HCT116 (cell line): Measurements from ENCODE around the gene ZNF502.

Source experiments
- CEBPB ChIP-seq: IDR thresholded peaks from 2 replicates; pipeline ENCODE4 v1.6.1; 2012; ENCODE audit warnings: low read depth
- CTCF ChIP-seq, 3 experiments: fragments of 200-600 bp in 1 of 3; sonication (generic) in 1 of 3; IDR thresholded peaks in 2 of 3; conservative IDR thresholded peaks in 1 of 3; 2 replicates each; pipeline ENCODE4 v1.5.1; 2012 to 2017; ENCODE audit warnings: low read depth in 2 of 3, low read length in 2 of 3, antibody characterized with exemption in 1 of 3, borderline replicate concordance in 1 of 3, control low read depth in 1 of 3, mild to moderate bottlenecking in 1 of 3, mixed read lengths in 1 of 3, mixed run types in 1 of 3, moderate library complexity in 1 of 3; ENCODE audit not compliant: insufficient read depth in 1 of 3
- EZH2 ChIP-seq: fragments of 200-600 bp; sonication (generic); IDR thresholded peaks from 2 replicates; pipeline ENCODE4 v1.6.1; 2017; ENCODE audit warnings: antibody characterized with exemption, mixed run types
- FOSL1 ChIP-seq: IDR thresholded peaks from 2 replicates; pipeline ENCODE4 v1.6.1; 2012; ENCODE audit warnings: low read depth
- POLR2A ChIP-seq: IDR thresholded peaks from 2 replicates; pipeline ENCODE4 v1.7.0; 2011; ENCODE audit warnings: borderline replicate concordance; ENCODE audit not compliant: insufficient read depth, insufficient read length; ENCODE audit errors: extremely low read depth
- POLR2AphosphoS5 ChIP-seq: IDR thresholded peaks from 2 replicates; pipeline ENCODE4 v1.6.1; 2011; ENCODE audit warnings: mild to moderate bottlenecking, low read depth, low read length, moderate library complexity
- REST ChIP-seq: IDR thresholded peaks from 2 replicates; pipeline ENCODE4 v1.6.1; 2012; ENCODE audit warnings: low read depth
- TF ChIP-seq, protein P1 (sequence below): IDR thresholded peaks from 2 replicates; pipeline ENCODE4 v1.6.1; 2012

DNA sequence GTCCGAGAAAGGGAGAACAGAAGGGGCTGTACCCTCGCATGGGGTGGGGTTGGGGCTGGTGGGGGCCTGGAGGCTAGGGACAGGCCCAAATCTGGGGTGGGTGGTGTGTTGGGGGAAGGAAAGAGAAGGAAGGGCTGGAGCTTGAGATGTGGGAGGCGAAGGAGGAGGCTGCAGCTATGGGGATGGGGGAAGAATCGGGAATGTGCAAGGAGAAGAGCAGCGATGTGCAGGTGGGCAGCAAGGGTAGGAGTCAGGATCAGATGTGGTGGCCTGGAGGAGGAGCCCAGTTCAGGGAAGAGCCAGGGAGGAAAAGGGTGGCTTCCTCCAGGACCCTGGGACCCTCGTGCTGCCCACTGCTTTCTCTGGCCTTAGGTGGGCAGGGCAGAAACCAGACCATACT is 42.7 kb upstream of the ZNF502 start:
- no peak for TF ChIP-seq POLR2AphosphoS5
- TF ChIP-seq REST = no peak
- TF ChIP-seq CTCF (IDR thresholded peaks at IDR 0.05 in 2 of 3, conservative IDR thresholded peaks at IDR 0.05 in 1 of 3; ENCODE audit: borderline replicate concordance in 1 of 3, insufficient read depth in 1 of 3, low read depth in 2 of 3, low read length in 2 of 3) = no peak
- TF ChIP-seq CEBPB = no peak
- TF ChIP-seq POLR2A = no peak
- TF ChIP-seq, protein P1, sequence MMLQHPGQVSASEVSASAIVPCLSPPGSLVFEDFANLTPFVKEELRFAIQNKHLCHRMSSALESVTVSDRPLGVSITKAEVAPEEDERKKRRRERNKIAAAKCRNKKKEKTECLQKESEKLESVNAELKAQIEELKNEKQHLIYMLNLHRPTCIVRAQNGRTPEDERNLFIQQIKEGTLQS = no peak
- no peak for TF ChIP-seq FOSL1
- no peak for TF ChIP-seq EZH2
